Measurements from ENCODE around the gene FGGY. TPM values are rescaled to one million over a fixed set of nuclear protein-coding genes. Genes with fewer than 3 reads are reported as not detected.

Gene FGGY
- total and polyA plus RNA-seq, 4 donors: 9.0 to 44.4 (median 21.1) TPM

GRCh38 chr1:59265622-59266021, 31.3 kb upstream of the FGGY start:
- no peak for DNase-seq (ENCODE audit: low read depth in 4 of 6, low spot score in 6 of 6)
- Histone ChIP-seq H3K36me3 (ENCODE audit: control insufficient read depth, insufficient read depth, low read length) (no peaks in the 10 kb centered on the region), H3K27me3 (ENCODE audit: control insufficient read depth, insufficient read depth, low read length) (no peaks in the 10 kb centered on the region), H3K4me1 (ENCODE audit: control insufficient read depth, insufficient read depth, low read length) (no peaks in the 10 kb centered on the region), H3K9me3 (ENCODE audit: control insufficient read depth, insufficient read depth, low read length) (no peaks in the 10 kb centered on the region), H3K27ac (ENCODE audit: low read depth, low read length) (no peak overlapping the region), H3K4me3 (ENCODE audit: low read depth, low read length) (no peak overlapping the region)
- 90% methylated on average over 3 of the region's 4 CpGs for WGBS (ENCODE audit: insufficient coverage)

- H3K4me1 ChIP-seq (ENCODE audit: control insufficient read depth, insufficient read depth, low read length): no peaks in the 10 kb centered on the region
- no peaks in the 10 kb centered on the region for H3K9me3 ChIP-seq (ENCODE audit: control insufficient read depth, insufficient read depth, low read length)
- WGBS (ENCODE audit: insufficient coverage): 100% methylated on average over 1 of the region's 4 CpGs
- no peaks in the 10 kb centered on the region for H3K36me3 ChIP-seq (ENCODE audit: control insufficient read depth, insufficient read depth, low read length)
- H3K27me3 ChIP-seq (ENCODE audit: control insufficient read depth, insufficient read depth, low read length): no peaks in the 10 kb centered on the region
- no peak for DNase-seq (ENCODE audit: low read depth in 4 of 6, low spot score in 6 of 6)
- no peak overlapping the region for H3K4me3 ChIP-seq (ENCODE audit: low read depth, low read length)
- no peak overlapping the region for H3K27ac ChIP-seq (ENCODE audit: low read depth, low read length)
These were observed 30.5 kb upstream of the FGGY start for GRCh38 chr1:59266180-59266926.

GRCh38 chr1:59266927-59267293, 30.0 kb upstream of the FGGY start:
- no peaks in the 10 kb centered on the region for H3K4me1 ChIP-seq (ENCODE audit: control insufficient read depth, insufficient read depth, low read length)
- H3K4me3 ChIP-seq (ENCODE audit: low read depth, low read length): no peak overlapping the region
- no peak for DNase-seq (ENCODE audit: low read depth in 4 of 6, low spot score in 6 of 6)
- no peaks in the 10 kb centered on the region for H3K9me3 ChIP-seq (ENCODE audit: control insufficient read depth, insufficient read depth, low read length)
- H3K27me3 ChIP-seq (ENCODE audit: control insufficient read depth, insufficient read depth, low read length): no peaks in the 10 kb centered on the region
- no peaks in the 10 kb centered on the region for H3K36me3 ChIP-seq (ENCODE audit: control insufficient read depth, insufficient read depth, low read length)
- no peak overlapping the region for H3K27ac ChIP-seq (ENCODE audit: low read depth, low read length)

GRCh38 chr1:59268406-59268805, 28.5 kb upstream of the FGGY start:
- Histone ChIP-seq H3K4me1 (ENCODE audit: control insufficient read depth, insufficient read depth, low read length) (no peaks in the 10 kb centered on the region), H3K27me3 (ENCODE audit: control insufficient read depth, insufficient read depth, low read length) (no peaks in the 10 kb centered on the region), H3K9me3 (ENCODE audit: control insufficient read depth, insufficient read depth, low read length) (no peaks in the 10 kb centered on the region), H3K36me3 (ENCODE audit: control insufficient read depth, insufficient read depth, low read length) (no peaks in the 10 kb centered on the region), H3K27ac (ENCODE audit: low read depth, low read length) (no peak overlapping the region), H3K4me3 (ENCODE audit: low read depth, low read length) (no peak overlapping the region)
- WGBS (ENCODE audit: insufficient coverage): no CpG with 5 or more reads among the region's 1 CpG
- no peak for DNase-seq (ENCODE audit: low read depth in 4 of 6, low spot score in 6 of 6)

- no peak for DNase-seq (ENCODE audit: low read depth in 4 of 6, low spot score in 6 of 6)
- Histone ChIP-seq H3K27ac (ENCODE audit: low read depth, low read length) (no peak overlapping the region), H3K9me3 (ENCODE audit: control insufficient read depth, insufficient read depth, low read length) (no peaks in the 10 kb centered on the region), H3K4me3 (ENCODE audit: low read depth, low read length) (no peak overlapping the region), H3K36me3 (ENCODE audit: control insufficient read depth, insufficient read depth, low read length) (no peaks in the 10 kb centered on the region), H3K27me3 (ENCODE audit: control insufficient read depth, insufficient read depth, low read length) (no peaks in the 10 kb centered on the region), H3K4me1 (ENCODE audit: control insufficient read depth, insufficient read depth, low read length) (no peaks in the 10 kb centered on the region)
- WGBS (ENCODE audit: insufficient coverage): no CpG with 5 or more reads among the region's 2 CpGs
These were observed 25.2 kb upstream of the FGGY start for GRCh38 chr1:59271561-59272260.

GRCh38 chr1:59272507-59272906, 24.4 kb upstream of the FGGY start:
- Histone ChIP-seq H3K4me3 (ENCODE audit: low read depth, low read length) (no peak overlapping the region), H3K36me3 (ENCODE audit: control insufficient read depth, insufficient read depth, low read length) (no peaks in the 10 kb centered on the region), H3K27me3 (ENCODE audit: control insufficient read depth, insufficient read depth, low read length) (no peaks in the 10 kb centered on the region), H3K9me3 (ENCODE audit: control insufficient read depth, insufficient read depth, low read length) (no peaks in the 10 kb centered on the region), H3K27ac (ENCODE audit: low read depth, low read length) (no peak overlapping the region), H3K4me1 (ENCODE audit: control insufficient read depth, insufficient read depth, low read length) (no peaks in the 10 kb centered on the region)
- WGBS (ENCODE audit: insufficient coverage): no CpG with 5 or more reads among the region's 1 CpG
- DNase-seq (ENCODE audit: low read depth in 4 of 6, low spot score in 6 of 6): no peak

- H3K4me1 ChIP-seq (ENCODE audit: control insufficient read depth, insufficient read depth, low read length): no peaks in the 10 kb centered on the region
- H3K4me3 ChIP-seq (ENCODE audit: low read depth, low read length): no peak overlapping the region
- no CpG with 5 or more reads among the region's 3 CpGs for WGBS (ENCODE audit: insufficient coverage)
- no peak for DNase-seq (ENCODE audit: low read depth in 4 of 6, low spot score in 6 of 6)
- no peak overlapping the region for H3K27ac ChIP-seq (ENCODE audit: low read depth, low read length)
- no peaks in the 10 kb centered on the region for H3K36me3 ChIP-seq (ENCODE audit: control insufficient read depth, insufficient read depth, low read length)
- H3K27me3 ChIP-seq (ENCODE audit: control insufficient read depth, insufficient read depth, low read length): no peaks in the 10 kb centered on the region
- H3K9me3 ChIP-seq (ENCODE audit: control insufficient read depth, insufficient read depth, low read length): no peaks in the 10 kb centered on the region
These were observed 20.4 kb upstream of the FGGY start for GRCh38 chr1:59276439-59276851.

- Histone ChIP-seq H3K27me3 (ENCODE audit: control insufficient read depth, insufficient read depth, low read length) (no peaks in the 10 kb centered on the region), H3K4me1 (ENCODE audit: control insufficient read depth, insufficient read depth, low read length) (no peaks in the 10 kb centered on the region), H3K4me3 (ENCODE audit: low read depth, low read length) (no peak overlapping the region), H3K9me3 (ENCODE audit: control insufficient read depth, insufficient read depth, low read length) (no peaks in the 10 kb centered on the region), H3K27ac (ENCODE audit: low read depth, low read length) (no peak overlapping the region), H3K36me3 (ENCODE audit: control insufficient read depth, insufficient read depth, low read length) (no peaks in the 10 kb centered on the region)
- WGBS (ENCODE audit: insufficient coverage): no CpG with 5 or more reads among the region's 2 CpGs
- no peak for DNase-seq (ENCODE audit: low read depth in 4 of 6, low spot score in 6 of 6)
These were observed 18.0 kb upstream of the FGGY start for GRCh38 chr1:59278780-59279354.

GRCh38 chr1:59279645-59280044, 17.2 kb upstream of the FGGY start:
- Histone ChIP-seq H3K4me1 (ENCODE audit: control insufficient read depth, insufficient read depth, low read length) (no peaks in the 10 kb centered on the region), H3K27me3 (ENCODE audit: control insufficient read depth, insufficient read depth, low read length) (no peaks in the 10 kb centered on the region), H3K27ac (ENCODE audit: low read depth, low read length) (no peak overlapping the region), H3K36me3 (ENCODE audit: control insufficient read depth, insufficient read depth, low read length) (no peaks in the 10 kb centered on the region), H3K9me3 (ENCODE audit: control insufficient read depth, insufficient read depth, low read length) (no peaks in the 10 kb centered on the region), H3K4me3 (ENCODE audit: low read depth, low read length) (no peak overlapping the region)
- no peak for DNase-seq (ENCODE audit: low read depth in 4 of 6, low spot score in 6 of 6)
- 79% methylated on average over 3 of the region's 5 CpGs for WGBS (ENCODE audit: insufficient coverage)

GRCh38 chr1:59282951-59283350, 13.9 kb upstream of the FGGY start:
- Histone ChIP-seq H3K4me3 (ENCODE audit: low read depth, low read length) (no peak overlapping the region), H3K27me3 (ENCODE audit: control insufficient read depth, insufficient read depth, low read length) (no peaks in the 10 kb centered on the region), H3K9me3 (ENCODE audit: control insufficient read depth, insufficient read depth, low read length) (no peaks in the 10 kb centered on the region), H3K4me1 (ENCODE audit: control insufficient read depth, insufficient read depth, low read length) (no peaks in the 10 kb centered on the region), H3K36me3 (ENCODE audit: control insufficient read depth, insufficient read depth, low read length) (no peaks in the 10 kb centered on the region), H3K27ac (ENCODE audit: low read depth, low read length) (no peak overlapping the region)
- no CpG with 5 or more reads among the region's 1 CpG for WGBS (ENCODE audit: insufficient coverage)
- DNase-seq (ENCODE audit: low read depth in 4 of 6, low spot score in 6 of 6): no peak

Data from spinal cord (tissue), 10 donors.